GM12878 (cell line): ENCODE results near the gene INO80C.

ENCODE experiments used
- ETV6 ChIP-seq, 2 experiments: fragments of 450-650 bp in 1 of 2; IDR thresholded peaks in 1 of 2; conservative IDR thresholded peaks in 1 of 2; 2 replicates each; pipeline ENCODE4 v1.6.1; 2014; ENCODE audit warnings: antibody characterized with exemption in 1 of 2, borderline replicate concordance in 1 of 2, low read depth in 1 of 2, mild to moderate bottlenecking in 1 of 2, moderate library complexity in 1 of 2
- NR2C2 ChIP-seq: IDR thresholded peaks from 2 replicates; pipeline ENCODE4 v1.6.1; 2011; ENCODE audit warnings: borderline replicate concordance, low read depth; ENCODE audit not compliant: control insufficient read depth, insufficient read length
- REST ChIP-seq: IDR thresholded peaks from 2 replicates; pipeline ENCODE4 v1.6.1; 2012; ENCODE audit warnings: mild to moderate bottlenecking, low read depth, low read length
- SUZ12 ChIP-seq: fragments of 200-600 bp; sonication (generic); IDR thresholded peaks from one replicate; pipeline ENCODE4 v1.6.1; 2018; ENCODE audit warnings: antibody characterized with exemption, mild to moderate bottlenecking; ENCODE audit not compliant: unreplicated experiment
- USF2 ChIP-seq: IDR thresholded peaks from 2 replicates; pipeline ENCODE4 v1.6.1; 2011; ENCODE audit warnings: low read depth, low read length, improper control_type of control experiment, borderline replicate concordance

DNA sequence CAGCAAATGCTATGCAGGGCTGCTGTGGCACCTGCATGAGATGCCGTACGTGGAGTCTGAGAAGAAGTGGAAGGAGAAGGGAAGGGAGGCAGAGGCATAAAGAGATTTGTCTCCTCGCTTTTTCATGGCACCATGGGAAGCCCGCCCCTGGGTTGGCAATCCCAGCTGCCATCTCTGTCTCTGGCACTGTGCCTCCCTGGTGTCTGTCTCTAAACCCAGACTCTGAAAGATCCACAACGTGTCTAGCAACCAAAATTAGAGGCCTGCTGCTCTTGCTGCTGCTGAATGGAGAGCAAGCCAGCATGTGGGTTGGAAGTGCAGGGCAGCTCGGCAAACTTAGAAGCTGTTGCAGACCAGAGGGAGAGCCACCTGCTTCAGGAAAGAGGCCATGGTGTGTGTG lies 53.1 kb downstream of the INO80C start:
- TF ChIP-seq ETV6 (conservative IDR thresholded peaks at IDR 0.05 in 1 of 2, IDR thresholded peaks at IDR 0.05 in 1 of 2; ENCODE audit: borderline replicate concordance in 1 of 2, low read depth in 1 of 2) (no peak), SUZ12 (no peak), USF2 (no peak), NR2C2 (no peak), REST (no peak)
